ENCODE results near the gene KLHL29. TPM values are rescaled to one million over a fixed set of nuclear protein-coding genes. Genes with fewer than 3 reads are reported as not detected.

Gene KLHL29
- total and polyA plus RNA-seq, 2 of the 13 experiments (the other 11 are each of a cell fraction or from before 2014, with no cell fraction given), result 0.01 TPM; not detected in 1

GRCh38 chr2:23654756-23655155 lies 269.8 kb downstream of the KLHL29 start:
- Histone ChIP-seq H3K36me3 (replicated peaks in 1 of 2; ENCODE audit: control insufficient read depth in 1 of 2, insufficient read depth in 2 of 2, low read length in 2 of 2) (no peaks in the 10 kb centered on the region), H3K79me2 (ENCODE audit: insufficient read depth, low read length) (no peaks in the 10 kb centered on the region), H3K4me2 (ENCODE audit: low read depth, low read length) (no peak overlapping the region), H4K20me1 (ENCODE audit: insufficient read depth, low read length) (no peaks in the 10 kb centered on the region), H3K9ac (ENCODE audit: insufficient read depth, low read depth, low read length) (no peak overlapping the region), H3K27ac (ENCODE audit: extremely low read length, insufficient read depth, low read length) (no peak overlapping the region), H3K4me3 (replicated peaks in 1 of 3; ENCODE audit: insufficient read depth in 1 of 3, low read depth in 2 of 3, low read length in 3 of 3) (no peak overlapping the region), H2AFZ (ENCODE audit: low read length) (no peak overlapping the region), H3K9me3 (ENCODE audit: low read length) (no peaks in the 10 kb centered on the region), H3K4me1 (ENCODE audit: insufficient read depth, low read length) (peaks cover 21% of the 10 kb centered on the region), H3K27me3 (ENCODE audit: control insufficient read depth in 1 of 2, insufficient read depth in 2 of 2, low read length in 2 of 2) (peaks cover 5 to 26% of the 10 kb centered on the region in 2 experiments; a peak in 3 of 5 replicates)
- intact Hi-C loops (cut with micrococcal nuclease; ENCODE audit: unreplicated experiment) (no loop called here), in situ Hi-C loops (cut with HindIII; ENCODE audit: extremely low pct_ligation_motif_present, low pct_unique_long_range_greater_than_20kb) (no loop called here)
- BruUV-seq (replicated peaks), result no TSS peak
- WGBS (ENCODE audit: low lambda C conversion rate), result 40% methylated on average over 6 of the region's 6 CpGs
- no peak for DNase-seq (ENCODE audit: low spot score)
- no peak for TF ChIP-seq ZKSCAN5 (CRISPR knock-in tag; IDR thresholded peaks at IDR 0.05)
- FAIRE-seq, result no peak
- CTCF ChIA-PET (ENCODE audit: low intra/inter-chr PET ratio, low total read pairs), result no interaction called here
- no peak for ATAC-seq
- POLR2A ChIA-PET, result no interaction called here

DNA sequence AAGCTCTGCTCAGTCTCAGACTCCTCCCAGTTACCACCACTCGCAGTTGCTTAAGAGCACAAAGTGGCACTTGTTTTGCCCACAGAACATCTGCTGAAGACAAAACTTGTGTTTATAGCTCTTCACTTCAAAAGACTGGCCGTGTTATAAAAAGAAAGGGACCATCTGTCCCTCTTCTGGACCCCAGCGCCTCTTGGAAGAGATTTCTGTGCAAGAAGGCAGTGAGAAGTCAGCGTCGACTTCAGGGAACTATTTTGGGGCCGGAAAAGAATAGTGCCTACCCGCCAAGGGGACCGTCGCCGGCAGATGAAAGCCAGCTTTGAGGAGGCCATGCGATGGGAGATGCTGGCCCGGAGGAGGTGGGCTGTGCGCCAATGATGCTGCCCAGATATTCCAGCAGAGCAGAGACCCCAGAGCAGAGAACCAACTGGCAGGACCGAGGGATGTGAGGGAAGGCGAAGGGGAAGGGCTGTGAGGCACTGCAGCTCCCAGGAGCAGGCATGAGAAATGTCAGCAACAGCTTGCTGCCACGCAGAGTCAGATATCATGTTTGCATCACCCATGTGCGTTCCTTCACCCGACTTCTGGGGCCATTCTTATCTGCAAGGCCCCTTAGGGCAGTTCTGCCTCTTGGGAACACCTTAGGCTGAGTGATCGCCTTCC lies 271.1 kb downstream of the KLHL29 start:
- 61% methylated on average over 18 of the region's 19 CpGs for WGBS (ENCODE audit: low lambda C conversion rate)
- FAIRE-seq, result no peak

More for the DNA sequence above, 271.1 kb downstream of the KLHL29 start:
- H3K36me3 ChIP-seq (replicated peaks in 1 of 2; ENCODE audit: control insufficient read depth in 1 of 2, insufficient read depth in 2 of 2, low read length in 2 of 2), result no peaks in the 10 kb centered on the region
- ATAC-seq (no peak), DNase-seq (ENCODE audit: low spot score) (no peak)
- H3K9ac ChIP-seq (ENCODE audit: insufficient read depth, low read depth, low read length), result no peak overlapping the region
- H3K79me2 ChIP-seq (ENCODE audit: insufficient read depth, low read length), result no peaks in the 10 kb centered on the region
- no peaks in the 10 kb centered on the region for H3K9me3 ChIP-seq (ENCODE audit: low read length)
- TF ChIP-seq SALL1 (CRISPR knock-in tag; IDR thresholded peaks at IDR 0.05), result no peak
- no peak for TF ChIP-seq TCF7 (IDR thresholded peaks at IDR 0.05; ENCODE audit: low read depth)
- TF ChIP-seq MIER2 (CRISPR knock-in tag; IDR thresholded peaks at IDR 0.05), result no peak
- no peak for TF ChIP-seq TBX2 (CRISPR knock-in tag; IDR thresholded peaks at IDR 0.05; ENCODE audit: borderline replicate concordance)
- TF ChIP-seq ZSCAN30 (CRISPR knock-in tag; IDR thresholded peaks at IDR 0.05), result no peak
- no peak for TF ChIP-seq PBX3 (CRISPR knock-in tag; IDR thresholded peaks at IDR 0.05; ENCODE audit: borderline replicate concordance)
- no peak for TF ChIP-seq ATAD3A (CRISPR knock-in tag; IDR thresholded peaks at IDR 0.05)
- TF ChIP-seq ZNF841 (CRISPR knock-in tag; IDR thresholded peaks at IDR 0.05; ENCODE audit: borderline replicate concordance), result no peak
- TF ChIP-seq ZFY (CRISPR knock-in tag; IDR thresholded peaks at IDR 0.05), result no peak
- no peak for TF ChIP-seq NFKB2 (CRISPR knock-in tag; IDR thresholded peaks at IDR 0.05; ENCODE audit: borderline replicate concordance)
- no peak for TF ChIP-seq KDM6A (CRISPR knock-in tag; IDR thresholded peaks at IDR 0.05; ENCODE audit: low read depth)
- TF ChIP-seq ZNF563 (CRISPR knock-in tag; IDR thresholded peaks at IDR 0.05), result no peak
- TF ChIP-seq MAFK (conservative IDR thresholded peaks at IDR 0.05 in 1 of 2, IDR thresholded peaks at IDR 0.05 in 1 of 2; ENCODE audit: low read length in 2 of 2), result no peak
- no peak for TF ChIP-seq TCF12 (IDR thresholded peaks at IDR 0.05)
- TF ChIP-seq TCF12 (CRISPR knock-in tag; IDR thresholded peaks at IDR 0.05), result no peak
- BruUV-seq (replicated peaks), result no TSS peak
- H2AFZ ChIP-seq (ENCODE audit: low read length), result no peak overlapping the region
- CTCF ChIA-PET (ENCODE audit: low intra/inter-chr PET ratio, low total read pairs), result no interaction called here
- POLR2A ChIA-PET, result no interaction called here
- H4K20me1 ChIP-seq (ENCODE audit: insufficient read depth, low read length), result no peaks in the 10 kb centered on the region
- H3K4me1 ChIP-seq (ENCODE audit: insufficient read depth, low read length), result peaks cover 34% of the 10 kb centered on the region
- no peak overlapping the region for H3K4me2 ChIP-seq (ENCODE audit: low read depth, low read length)
- no peak overlapping the region for H3K27ac ChIP-seq (ENCODE audit: extremely low read length, insufficient read depth, low read length)
- H3K4me3 ChIP-seq (replicated peaks in 1 of 3; ENCODE audit: insufficient read depth in 1 of 3, low read depth in 2 of 3, low read length in 3 of 3), result no peak overlapping the region
- in situ Hi-C loops (cut with HindIII; ENCODE audit: extremely low pct_ligation_motif_present, low pct_unique_long_range_greater_than_20kb), result no loop called here
- intact Hi-C loops (cut with micrococcal nuclease; ENCODE audit: unreplicated experiment), result no loop called here
- peaks cover 0 to 26% of the 10 kb centered on the region in 2 experiments; a peak in 2 of 5 replicates for H3K27me3 ChIP-seq (ENCODE audit: control insufficient read depth in 1 of 2, insufficient read depth in 2 of 2, low read length in 2 of 2)

Data from HepG2 (cell line).